LNCaP clone FGC (cell line): ENCODE measurements around the gene CNIH2.
"Not testable (repeated sequence)": the region's sequence is repeated elsewhere in the genome, so short reads cannot be mapped to it uniquely, and the experiment has no call there.

Source experiments
- DNase-seq: peaks from one replicate; pipeline ENCODE4 v3.0.0-alpha.2; 2011; ENCODE audit warnings: low read depth
- H3K4me3 ChIP-seq: 2 replicates; pipeline ENCODE4 v1.5.1; 2011; ENCODE audit warnings: mild to moderate bottlenecking, low read depth, low read length, control low read depth
- CTCF ChIP-seq: IDR thresholded peaks from 2 replicates; pipeline ENCODE4 v1.5.1; 2012; ENCODE audit warnings: mild to moderate bottlenecking; ENCODE audit not compliant: control insufficient read depth, insufficient read depth; ENCODE audit errors: extremely low read depth

The CNIH2 gene

GRCh38 chr11:66315921-66316811 lies 38.2 kb downstream of the CNIH2 start:
- no peak for DNase-seq
- H3K4me3 ChIP-seq: no peak overlapping the region
- no peak for TF ChIP-seq CTCF

GRCh38 chr11:66316849-66317251 lies 38.9 kb downstream of the CNIH2 start, which contains the start of gene CD248:
Gene CD248, minus strand, starts transcription at chr11:66317044. Its CDS starts 17 bp downstream, at chr11:66317027.
- DNase-seq: no peak
- H3K4me3 ChIP-seq: no peak within 1 kb of the TSS
- no peak for TF ChIP-seq CTCF

- no peak for DNase-seq
- TF ChIP-seq CTCF: no peak
- H3K4me3 ChIP-seq: no peak overlapping the region
Observed at GRCh38 chr11:66317322-66317722, 39.3 kb downstream of the CNIH2 start.

GRCh38 chr11:66317723-66318599 lies 40.0 kb downstream of the CNIH2 start:
- TF ChIP-seq CTCF: no peak
- no peak for DNase-seq

GRCh38 chr11:66318600-66318970 lies 40.6 kb downstream of the CNIH2 start:
- no peak for DNase-seq
- no peak for TF ChIP-seq CTCF
- H3K4me3 ChIP-seq: no peak overlapping the region

More at GRCh38 chr11:66317723-66318599, 40.0 kb downstream of the CNIH2 start:
- no peak overlapping the region for H3K4me3 ChIP-seq

GRCh38 chr11:66320289-66320688 lies 42.3 kb downstream of the CNIH2 start:
- not testable (repeated sequence) for H3K4me3 ChIP-seq, DNase-seq

GRCh38 chr11:66320748-66321147 lies 42.8 kb downstream of the CNIH2 start:
- H3K4me3 ChIP-seq, DNase-seq: not testable (repeated sequence)
